CD4-positive, alpha-beta T cell treated with Interleukin-6 at 100 ng/mL for 8 hours (primary cell): ENCODE measurements around the gene ZBTB5.
"Not testable (repeated sequence)": the region's sequence is repeated elsewhere in the genome, so short reads cannot be mapped to it uniquely, and the experiment has no call there.

Experiments
- DNase-seq: peaks from one replicate; pipeline ENCODE4 v3.0.0-alpha.2; 2020; ENCODE audit warnings: mixed read lengths, low spot score

ZBTB5 gene

DNA sequence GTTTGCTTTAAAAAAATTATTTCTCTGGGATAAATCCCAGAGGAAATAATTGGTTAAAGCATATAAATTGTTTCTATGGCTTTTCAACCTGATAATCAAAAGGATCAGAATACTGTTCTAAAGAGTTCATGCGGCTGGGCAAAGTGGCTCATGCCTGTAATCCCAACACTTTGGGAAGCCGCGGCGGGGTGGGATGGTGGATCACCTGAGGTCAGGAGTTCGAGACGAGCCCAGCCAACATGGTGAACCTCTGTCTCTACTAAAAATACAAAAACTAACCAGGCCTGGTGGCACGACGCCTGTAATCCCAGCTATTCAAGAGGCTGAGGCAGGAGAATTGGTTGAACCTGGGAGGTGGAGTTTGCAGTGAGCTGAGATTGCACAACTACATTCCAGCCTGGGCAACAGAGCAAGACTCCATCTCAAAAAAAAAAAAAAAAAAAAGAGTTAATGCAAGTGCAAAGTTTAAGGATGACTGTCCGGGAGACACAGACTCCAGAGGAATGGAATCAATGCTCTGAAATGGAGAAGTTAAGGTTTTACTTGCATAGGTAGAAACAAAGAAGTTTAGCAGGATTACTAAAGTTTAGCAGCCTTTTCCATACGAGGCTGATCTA, 59.4 kb downstream of the ZBTB5 start:
- no peak for DNase-seq

DNA sequence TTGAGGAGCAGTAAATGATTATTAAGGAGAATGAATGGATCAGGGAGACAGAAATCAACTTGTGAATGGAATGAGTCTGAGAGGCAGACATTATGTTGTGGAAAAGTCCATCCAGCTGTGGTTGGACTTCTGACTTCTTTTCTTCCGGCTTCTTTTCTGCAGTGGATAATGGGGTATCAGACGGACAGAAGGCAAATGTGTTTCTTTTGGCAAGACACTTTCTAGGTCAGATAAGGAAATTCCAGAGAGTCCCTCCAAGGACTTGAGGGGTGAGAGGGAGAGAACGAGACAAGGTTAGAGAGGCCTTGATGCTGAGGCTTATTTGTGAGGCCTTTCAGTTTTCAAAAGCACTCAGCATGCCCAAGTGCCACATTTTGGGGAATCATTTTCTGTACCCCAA, 59.9 kb downstream of the ZBTB5 start:
- no peak for DNase-seq

DNA sequence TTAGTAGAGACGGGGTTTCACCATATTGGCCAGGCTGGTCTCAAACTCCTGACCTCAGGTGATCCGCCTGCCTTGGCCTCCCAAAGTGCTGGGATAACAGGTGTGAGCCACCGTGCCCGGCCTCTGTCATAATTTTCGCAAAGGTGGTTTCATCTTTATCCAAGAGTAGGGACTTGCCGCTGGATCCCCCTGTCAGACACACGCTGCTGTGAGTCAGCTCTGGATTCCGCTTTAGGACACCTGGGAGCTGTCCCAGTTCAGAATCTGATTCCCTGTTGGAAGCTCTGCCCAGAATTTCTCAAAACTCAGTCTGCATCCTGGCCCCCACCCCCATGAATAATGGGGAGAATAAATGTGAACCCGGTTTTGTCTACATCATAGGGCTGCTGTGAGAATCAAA, 60.7 kb downstream of the ZBTB5 start:
- DNase-seq = no peak

DNA sequence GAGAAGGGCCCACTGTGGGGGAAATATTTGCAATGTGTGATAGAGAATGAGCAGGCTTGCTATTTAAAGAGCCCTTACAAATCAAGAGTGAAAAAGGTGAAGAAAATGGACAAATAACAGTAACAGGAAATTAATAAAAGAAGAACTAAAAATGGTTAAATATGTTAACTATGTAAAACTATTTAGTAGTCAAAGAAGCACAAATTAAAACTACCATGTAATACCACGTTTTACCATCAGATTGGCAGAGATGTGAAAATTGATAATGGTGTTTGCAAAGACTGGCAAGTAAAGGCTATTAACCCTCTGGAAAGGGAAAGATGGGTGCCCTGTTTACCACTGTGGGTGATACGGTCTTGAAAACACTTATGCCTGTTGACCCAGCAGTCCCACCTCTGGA, 65.9 kb downstream of the ZBTB5 start:
- DNase-seq = no peak

DNA sequence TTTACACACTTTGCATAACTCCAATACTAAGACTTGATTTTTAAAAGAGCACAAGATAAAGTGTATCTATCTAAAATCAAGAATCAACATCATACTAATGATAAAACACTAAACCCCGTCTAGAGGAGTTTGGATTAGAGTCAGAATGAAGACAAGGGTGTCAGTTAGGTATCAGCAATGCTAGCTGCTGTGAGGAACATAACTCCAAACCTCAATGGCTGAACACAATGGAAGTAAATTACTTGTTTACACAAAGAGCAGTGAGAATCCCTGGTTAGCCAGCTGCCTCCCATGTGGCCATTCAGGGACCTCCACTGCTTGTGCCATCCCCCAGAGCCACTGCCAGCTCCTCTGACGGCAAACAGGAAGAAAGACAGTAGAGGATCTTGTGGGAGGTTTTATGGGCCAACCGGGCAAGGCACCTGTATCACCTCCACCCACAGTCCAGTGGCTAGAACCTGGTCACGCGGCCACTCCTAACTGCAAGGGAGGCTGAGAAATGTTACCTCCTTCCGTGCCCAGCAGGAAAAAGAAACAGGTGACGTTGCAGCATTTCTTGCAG, 66.7 kb downstream of the ZBTB5 start:
- no peak for DNase-seq

DNA sequence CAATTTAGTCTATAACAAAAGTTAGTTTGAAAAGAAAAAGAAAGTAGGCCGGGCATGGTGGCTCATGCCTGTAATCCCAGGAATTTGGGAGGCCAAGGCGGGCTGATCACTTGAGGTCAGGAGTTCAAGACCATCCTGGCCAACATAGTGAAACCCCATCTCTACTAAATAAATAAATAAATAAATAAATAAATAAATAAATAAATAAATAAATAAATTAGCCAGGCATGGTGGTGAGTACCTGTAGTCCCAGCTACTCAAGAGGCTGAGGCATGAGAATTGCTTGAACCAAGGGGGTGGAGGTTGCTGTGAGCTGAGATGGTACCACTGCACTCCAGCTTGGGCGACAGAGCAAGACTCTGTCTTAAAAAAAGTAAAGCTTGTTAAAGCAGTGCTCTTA, 67.3 kb downstream of the ZBTB5 start:
- DNase-seq = not testable (repeated sequence)

DNA sequence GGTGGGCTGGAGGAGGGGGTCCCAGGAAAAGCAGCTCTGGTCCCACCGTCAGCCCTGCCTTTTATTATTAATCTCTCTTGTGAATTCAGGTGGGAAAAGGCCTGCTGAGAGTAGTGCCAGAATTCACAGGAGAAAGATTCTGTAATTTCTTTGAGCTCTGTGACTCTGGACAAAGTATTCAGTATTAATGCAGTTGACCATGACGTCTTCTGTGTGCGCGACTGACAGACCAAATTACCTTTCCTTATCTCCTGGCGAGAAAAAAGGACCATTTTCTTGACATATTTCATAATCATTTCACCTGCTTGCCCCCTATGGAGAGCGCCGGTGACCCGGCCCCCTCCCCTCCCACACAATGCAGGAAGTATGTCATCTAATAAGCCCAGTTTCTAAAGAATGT, 69.6 kb downstream of the ZBTB5 start:
- no peak for DNase-seq

DNA sequence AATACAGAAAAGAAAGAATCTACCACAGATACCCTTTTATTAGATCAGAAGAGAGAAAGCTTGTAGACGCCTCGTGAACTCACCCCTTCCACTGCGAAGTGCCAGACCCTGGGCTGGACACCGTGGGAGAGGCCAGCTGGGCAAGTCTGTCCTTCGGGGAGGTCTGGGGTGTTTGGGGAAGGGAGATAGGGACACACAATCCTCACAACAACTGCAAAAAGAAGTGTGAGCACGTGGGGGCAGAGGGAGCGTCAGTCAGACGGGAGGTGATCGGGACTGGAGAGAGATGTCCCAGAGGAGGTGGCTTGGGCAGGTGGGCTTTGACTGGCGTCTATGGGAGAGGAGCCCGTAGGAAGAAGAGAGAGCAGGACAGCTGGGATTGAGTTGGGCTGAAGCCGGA, 70.0 kb downstream of the ZBTB5 start:
- no peak for DNase-seq

DNA sequence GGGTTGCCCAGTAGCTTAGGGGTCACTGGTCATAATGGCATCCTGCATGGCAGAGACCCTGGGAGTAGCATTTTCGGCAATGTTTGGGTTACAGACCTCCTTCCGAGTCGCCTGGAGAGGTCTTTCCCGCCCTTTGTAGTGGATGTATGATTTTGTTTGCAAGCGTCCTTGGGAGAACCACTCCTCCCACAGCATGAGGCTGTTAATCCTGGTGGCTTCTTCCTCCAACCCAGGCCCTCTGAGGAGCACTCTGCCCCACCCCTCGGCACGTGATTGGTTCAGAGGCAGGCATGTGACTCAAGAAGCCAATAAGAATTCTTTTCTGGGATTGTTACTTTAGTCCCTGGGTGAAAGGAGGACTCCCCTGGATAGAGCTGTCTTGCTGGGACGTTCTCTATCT, 73.0 kb downstream of the ZBTB5 start:
- no peak for DNase-seq

DNA sequence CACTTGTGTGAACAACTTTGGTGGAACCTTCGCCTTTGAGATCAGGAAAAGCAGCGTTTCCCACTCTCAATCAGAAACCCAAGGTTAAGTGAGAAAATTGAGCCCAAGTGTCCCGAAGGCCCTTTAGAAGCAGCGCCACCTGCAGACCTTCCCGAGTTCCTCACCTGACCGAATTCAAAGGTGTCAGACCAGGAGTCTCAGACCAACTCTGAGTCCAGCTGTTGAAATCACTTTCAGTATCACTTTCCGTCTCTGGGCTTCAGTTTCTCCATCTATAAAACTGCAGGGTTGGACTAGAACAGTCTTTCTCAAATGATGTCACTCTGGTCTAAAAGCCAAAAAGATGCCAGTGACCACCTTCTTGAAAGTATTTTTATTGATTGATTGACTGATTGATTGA, 74.5 kb downstream of the ZBTB5 start:
- DNase-seq = no peak
